HG02870 (cell line): ENCODE measurements around the gene MREG.
A peak's percentile ranks its signal among the peaks of the same experiment; 100 is the strongest.

ENCODE experiments used
- ATAC-seq: cut with Tn5 transposase; IDR thresholded peaks from one replicate; pipeline ENCODE4 v1.9.1; 2021; ENCODE audit warnings: mild to moderate bottlenecking, moderate library complexity; ENCODE audit not compliant: unreplicated experiment

The MREG gene, protein sequence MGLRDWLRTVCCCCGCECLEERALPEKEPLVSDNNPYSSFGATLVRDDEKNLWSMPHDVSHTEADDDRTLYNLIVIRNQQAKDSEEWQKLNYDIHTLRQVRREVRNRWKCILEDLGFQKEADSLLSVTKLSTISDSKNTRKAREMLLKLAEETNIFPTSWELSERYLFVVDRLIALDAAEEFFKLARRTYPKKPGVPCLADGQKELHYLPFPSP

DNA sequence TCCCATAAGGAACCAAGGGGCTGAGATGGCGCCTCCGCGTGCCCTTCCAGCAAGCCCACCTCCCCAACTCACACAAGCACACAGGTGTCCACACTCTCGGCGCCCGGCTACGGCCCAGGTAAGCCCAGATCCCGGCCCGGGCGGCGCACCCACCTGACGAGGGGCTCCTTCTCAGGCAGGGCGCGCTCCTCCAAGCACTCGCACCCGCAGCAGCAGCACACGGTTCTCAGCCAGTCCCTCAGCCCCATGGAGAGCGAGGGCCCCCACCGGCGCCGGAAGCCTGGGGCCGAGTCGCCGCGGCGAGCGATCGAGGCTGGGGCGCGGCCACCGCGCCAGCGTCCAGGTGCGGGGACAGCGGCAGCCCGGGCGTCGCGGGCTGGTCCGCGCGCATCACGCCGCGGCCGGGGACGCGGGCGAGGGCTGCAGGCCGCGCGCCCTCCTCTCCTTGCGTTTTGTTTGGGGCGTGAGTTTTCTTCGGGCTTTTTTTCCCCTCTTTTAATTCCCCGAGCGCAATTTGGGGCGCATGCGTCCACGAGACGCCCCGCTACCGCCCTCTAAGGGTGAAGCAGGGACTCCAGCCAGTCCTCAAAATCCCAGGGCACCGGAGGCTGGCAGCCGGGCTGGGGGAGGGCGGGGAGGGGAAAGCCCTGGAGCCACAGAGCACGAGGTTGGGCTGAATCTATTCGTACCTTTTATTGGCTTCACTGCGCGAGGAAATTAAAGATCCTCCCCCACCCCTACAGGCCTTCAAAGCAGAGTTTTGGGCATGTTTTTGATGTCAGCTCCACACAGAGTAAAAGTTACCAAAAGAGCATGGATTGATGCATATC, at the start of gene MREG:
MREG (minus strand) TSS at position 472 of the 830 bp plus-strand sequence; CDS start at position 248, 224 bp downstream.
- ATAC-seq = peak; percentile 33

DNA sequence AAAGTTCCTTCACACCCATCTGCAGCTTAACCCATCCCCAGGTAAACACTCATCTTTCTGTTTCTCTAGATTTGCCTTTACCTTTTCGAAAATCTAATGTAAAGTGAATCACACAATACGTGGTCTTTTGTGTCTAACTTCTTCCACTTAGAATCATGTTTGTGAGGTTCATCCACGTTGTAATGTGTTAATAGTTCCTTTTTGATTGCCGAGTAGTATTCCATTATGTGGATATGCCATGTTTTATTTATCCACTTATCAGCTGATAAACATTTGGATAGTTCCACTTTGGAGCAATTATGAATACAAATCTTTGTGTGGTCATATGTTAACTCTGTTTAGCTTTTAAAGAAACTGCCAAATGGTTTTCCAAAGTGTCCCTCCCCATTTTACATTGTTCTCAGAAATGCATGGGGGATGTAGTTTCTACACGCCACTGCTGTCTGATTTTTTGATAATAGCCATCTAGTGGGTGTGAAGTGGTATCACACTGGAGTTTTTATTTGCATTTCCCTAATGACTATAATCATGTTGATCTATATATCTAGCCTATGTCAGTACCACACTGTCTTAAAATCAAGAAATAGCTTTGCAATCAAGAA, 46.0 kb upstream of the MREG start:
- no peak for ATAC-seq

DNA sequence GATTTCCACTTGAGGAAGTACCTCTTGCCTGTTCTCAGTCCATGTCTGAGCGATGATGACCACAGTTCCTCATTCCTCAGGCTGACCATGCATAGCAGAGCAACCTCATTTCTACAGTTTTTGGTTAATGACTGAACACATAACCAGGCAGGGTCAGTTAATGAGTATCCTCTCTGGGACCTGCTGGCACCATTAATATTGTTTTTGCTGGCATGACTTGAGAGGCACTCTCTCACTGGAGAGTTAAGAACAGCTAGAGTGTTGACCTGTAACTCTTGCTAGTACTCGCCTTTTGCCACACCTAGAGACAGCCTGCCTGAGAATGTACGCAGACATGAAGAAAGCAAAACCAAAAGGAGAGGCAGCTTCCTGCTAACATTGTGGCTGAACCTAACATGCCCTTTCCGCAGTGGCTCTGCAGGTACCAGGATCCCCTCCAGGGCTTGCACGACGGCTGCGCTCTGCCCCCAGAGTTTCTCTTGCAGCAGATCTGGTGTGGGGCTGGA, 44.4 kb upstream of the MREG start:
- peak; percentile 68 for ATAC-seq

DNA sequence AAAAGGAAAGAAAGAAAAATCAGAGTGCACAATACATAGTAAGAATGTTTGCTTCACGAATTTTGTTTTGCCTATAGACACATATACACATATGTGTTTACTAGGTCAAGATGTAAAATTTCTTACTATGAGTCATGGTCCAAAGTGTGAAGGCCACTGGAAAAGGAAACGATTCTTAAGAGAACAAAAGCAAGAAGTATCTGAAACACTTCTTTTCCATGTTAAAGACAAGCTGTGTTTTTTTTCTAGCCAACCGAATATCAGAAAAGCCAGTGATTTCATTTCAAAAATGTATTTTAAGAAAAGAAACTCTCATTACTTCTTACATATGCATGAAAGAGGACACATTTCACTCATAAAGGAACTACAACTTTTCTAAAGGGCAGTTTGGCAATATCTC, 43.4 kb upstream of the MREG start:
- ATAC-seq = peak; percentile 43

DNA sequence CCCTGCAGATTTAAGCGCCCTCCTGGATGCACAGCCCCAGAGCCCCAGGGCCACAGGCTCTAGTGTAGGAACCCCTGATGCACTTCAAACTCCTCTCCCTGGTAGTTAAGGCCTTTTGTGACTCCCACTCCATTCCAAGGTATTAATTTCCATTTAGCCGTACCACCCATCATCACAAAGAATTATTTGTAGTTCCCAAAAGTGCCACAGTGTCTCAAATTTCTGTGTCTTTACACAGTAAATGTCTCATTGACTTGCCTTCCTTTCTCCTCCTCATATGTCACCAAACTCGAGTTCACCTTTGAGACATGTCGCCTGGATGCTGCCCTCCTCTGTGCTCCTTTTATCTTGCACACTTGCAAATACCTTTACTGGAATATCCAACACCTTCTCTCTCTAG, 42.3 kb upstream of the MREG start:
- ATAC-seq = no peak

DNA sequence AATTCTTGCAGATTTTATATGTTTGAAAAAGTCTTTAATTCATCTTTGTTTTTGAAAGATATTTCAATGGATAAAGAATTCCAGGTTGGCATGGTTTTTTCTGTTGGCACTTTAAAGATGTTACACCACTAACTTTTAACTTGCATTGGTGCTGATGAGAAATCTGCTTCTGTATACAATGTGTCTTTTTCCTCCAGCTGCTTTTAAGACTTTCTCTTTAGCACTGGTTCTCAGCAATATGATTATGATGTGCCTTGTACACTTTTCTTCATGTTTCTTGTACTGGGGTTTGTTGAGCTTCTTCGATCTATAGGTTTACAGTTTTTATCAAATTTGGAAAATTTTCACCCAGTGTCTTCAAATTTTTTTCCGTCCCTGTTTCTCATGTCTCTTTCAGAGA, 39.1 kb upstream of the MREG start:
- no peak for ATAC-seq

DNA sequence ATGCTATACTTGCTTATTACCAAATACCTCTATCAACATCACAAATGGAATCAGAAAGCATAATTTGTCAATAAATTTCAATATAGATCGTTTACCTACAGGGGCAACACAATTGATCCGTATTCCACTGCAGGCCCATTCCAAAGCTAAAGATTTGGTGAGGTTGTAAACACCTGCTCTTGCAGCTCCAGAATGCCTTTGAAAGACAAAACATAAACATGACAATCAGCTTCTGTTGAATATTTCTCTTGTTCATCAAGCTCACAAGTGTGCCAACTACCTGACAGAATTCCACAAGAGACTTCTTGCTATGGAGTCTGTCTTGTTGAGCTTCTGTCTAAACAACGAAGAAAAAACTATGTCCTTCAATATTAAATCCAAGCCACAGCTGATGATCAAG, 38.0 kb upstream of the MREG start:
- ATAC-seq = no peak

DNA sequence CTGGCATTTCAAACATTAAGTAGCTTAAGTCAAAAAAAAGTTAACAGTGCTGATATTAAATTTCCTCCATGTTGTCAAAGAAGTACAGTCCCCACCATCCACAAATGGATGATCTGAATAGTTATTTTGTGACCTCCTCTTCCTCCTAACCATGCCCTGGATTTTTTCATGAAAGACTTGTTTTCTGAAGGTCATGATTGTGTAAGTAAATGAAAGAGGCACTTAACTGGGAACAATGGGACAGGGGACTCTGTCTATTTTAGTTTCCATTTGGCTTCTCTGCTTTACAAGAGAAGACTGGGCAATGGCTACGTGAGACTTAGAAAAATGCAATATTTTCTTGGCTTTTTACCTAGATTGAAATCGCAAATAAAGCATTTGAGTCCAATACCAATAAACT, 36.1 kb upstream of the MREG start:
- no peak for ATAC-seq

DNA sequence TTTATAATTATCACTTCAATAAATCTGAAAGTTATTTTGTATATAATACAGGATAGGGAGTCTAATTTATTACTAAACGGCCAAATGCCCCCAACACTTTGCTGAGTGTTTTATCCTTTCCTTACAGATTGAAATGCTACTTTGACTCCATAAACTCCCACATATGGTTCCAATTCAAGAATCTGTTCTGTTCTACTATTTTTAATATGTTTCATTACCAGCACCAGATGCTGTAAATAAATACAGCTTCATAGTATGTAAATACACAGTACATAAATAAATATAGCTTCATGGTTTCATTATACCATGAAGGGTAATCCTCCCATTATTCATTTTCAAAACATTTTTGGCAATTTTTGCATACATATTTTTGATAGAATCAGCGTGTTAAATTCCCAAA, 34.0 kb upstream of the MREG start:
- no peak for ATAC-seq

DNA sequence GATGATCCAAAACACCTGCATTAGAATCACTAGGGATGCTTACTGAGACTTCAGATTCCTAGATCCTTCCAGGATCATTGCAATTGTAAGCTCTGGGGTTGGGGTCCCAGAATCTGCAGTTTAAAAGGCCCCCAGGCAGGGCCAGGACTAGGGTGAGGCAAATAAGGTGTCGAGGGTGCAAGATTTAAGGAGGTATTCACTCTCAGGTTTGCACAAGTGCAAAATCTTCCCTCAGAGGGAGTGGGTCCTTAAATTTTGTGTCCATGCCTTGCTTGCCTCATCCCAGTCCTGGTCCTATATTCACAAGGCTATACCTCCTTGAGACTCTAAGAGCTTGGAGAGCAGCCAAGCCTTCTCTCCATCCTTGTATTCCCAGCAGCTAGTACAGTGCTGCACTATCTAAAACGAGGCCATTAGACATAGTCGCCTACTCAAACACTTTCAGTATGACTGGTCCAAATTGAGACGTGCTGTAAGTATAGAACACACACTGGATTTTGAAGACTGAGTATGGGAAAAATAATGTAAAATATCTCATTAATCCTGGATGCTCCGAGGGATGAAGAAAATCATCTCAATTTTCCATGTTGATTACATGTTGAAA, 31.6 kb upstream of the MREG start:
- peak; percentile 99 for ATAC-seq

DNA sequence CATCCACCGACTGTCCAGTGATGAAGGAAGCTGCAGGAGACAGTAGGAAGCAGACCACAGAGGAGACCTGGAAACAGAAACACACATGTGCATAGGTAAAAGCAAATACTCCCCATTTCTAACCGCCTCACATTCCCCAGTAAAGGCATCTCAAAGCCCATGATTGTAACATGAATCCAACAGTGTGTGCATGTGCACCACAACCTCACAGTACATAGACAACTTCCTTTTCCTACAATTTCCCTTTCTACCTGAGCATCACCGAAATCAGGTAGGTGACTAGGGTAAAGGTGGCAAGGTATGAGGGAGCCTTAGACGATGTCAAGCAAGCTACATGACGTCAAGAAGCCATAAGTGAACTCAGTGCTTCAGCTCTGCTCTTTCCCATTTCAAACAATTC, 30.6 kb upstream of the MREG start:
- no peak for ATAC-seq

DNA sequence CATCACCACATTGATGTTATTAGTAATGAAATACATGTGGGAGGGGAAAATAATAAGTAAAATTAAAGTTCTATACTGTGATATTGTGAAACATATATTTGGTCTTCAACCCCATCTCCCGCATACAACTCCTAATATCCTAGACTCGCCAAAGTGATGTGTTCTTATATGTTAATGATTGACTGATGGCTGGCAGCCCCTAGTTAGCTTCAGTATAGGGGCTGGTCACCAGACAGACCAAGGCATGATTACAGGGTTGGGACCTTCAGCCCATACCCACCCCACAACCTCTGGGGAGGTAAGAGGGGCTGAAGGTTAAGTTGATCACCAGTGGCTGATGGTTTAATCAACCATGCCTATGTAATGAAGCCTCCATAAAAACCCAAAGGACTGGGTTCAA, 28.1 kb upstream of the MREG start:
- ATAC-seq = no peak

DNA sequence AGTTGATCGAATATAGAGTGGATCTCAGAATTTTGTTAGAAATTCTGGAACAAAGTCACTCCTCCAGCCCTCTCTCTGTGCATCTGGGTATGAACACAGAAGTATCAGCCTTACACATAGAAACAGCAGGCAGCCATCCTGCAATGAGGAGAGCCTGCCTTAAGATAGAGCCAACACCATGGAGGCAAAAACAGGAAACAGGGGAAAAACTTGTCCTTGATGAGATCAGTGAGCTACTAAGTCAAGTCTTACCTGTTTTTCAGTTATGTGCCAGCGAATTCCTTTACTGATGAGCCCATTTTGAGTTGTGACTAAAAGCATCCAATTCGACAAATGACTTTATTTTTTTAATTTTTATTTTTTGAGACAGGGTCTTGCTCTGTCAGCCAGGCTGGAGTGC, 26.6 kb upstream of the MREG start:
- ATAC-seq = no peak

DNA sequence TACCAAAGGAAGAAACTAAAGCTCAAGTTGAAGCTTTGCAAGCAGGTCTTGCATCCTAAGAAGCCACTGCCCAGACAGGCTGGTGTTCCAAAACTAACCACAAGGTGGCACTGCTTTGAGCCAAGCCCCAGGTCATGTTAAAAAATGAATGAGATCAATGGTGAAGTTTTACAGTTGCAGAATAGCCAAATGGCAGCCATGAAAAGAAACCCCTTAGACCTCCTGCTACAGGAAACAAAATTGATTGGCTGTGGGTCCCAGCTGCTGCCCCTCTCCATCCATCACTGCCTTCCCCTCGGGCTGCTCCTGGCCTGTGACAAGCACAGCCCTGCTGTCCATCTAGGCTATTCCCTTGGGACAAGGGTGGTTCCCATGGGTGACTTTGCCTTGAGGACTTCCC, 20.7 kb upstream of the MREG start:
- ATAC-seq = peak; percentile 29

DNA sequence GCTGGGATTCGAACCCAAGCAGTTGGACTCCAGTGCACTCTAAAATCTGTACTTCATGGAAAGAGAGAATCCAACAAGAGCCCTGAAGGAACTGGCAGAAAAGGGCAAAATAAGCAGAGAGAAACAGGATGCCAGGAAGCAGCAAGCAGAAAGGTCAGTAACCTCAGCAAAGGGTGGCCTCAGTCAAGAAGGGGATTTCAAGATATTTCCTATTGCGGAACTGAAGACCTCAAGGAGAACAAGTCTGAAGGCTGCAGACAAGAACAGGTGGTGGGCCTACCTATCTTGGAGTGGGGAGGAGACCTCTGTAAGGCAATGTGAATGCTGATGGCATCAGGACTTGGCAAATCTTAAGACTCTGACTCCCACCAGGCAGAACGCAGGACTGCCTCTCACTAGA, 20.1 kb upstream of the MREG start:
- peak; percentile 36 for ATAC-seq

DNA sequence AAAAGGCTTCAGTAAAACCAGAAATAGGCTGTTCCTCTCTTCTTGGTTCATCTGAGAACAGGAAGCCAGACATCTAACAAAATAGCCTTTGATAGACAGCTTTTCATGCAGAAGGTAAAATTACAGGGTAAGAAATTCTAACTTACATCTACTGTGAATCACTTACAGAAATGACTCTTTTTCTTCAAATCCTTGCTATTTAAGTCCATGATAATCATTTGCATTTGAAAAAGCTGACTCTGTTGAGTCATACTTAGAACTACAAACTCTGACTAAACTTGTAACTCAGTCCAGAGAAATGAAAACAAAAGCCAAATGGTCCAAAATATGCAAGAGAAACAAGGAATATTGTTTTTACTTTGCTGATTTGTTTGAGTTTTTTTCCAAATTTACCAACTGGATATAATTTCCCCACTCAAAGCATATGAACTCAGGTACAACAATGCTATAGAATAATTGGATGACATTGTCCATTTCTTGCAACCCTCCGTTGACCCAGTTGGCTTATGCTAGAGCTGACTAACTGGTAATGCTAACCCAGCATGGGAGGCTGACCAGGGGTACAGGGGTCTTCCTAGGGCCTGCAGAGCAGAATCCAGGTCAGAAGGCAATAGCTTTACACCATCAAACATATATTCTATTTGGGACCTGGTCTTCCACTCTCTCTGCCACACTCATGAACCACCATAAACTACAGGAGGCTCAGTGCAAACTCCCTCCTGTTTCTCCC, 18.8 kb upstream of the MREG start:
- ATAC-seq = peak; percentile 76

DNA sequence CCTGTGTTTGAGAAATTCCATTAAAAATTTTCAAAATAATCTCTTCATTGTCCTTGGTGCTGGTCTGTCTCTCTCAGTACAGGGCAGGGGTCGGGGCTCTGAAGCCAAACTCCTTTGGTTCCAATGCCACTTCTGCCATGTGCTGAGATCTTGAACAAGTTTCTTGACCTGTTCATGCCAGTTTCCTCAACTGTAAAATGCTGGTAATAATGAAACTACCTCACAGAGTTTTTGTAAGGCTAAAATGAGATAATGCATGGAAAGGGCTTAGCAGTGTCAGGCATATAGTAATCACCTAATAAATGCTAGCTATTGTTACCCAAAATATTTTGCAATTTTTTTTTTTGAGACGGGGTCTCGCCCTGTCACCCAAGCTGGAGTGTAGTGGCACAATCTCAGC, 16.9 kb upstream of the MREG start:
- ATAC-seq = no peak

DNA sequence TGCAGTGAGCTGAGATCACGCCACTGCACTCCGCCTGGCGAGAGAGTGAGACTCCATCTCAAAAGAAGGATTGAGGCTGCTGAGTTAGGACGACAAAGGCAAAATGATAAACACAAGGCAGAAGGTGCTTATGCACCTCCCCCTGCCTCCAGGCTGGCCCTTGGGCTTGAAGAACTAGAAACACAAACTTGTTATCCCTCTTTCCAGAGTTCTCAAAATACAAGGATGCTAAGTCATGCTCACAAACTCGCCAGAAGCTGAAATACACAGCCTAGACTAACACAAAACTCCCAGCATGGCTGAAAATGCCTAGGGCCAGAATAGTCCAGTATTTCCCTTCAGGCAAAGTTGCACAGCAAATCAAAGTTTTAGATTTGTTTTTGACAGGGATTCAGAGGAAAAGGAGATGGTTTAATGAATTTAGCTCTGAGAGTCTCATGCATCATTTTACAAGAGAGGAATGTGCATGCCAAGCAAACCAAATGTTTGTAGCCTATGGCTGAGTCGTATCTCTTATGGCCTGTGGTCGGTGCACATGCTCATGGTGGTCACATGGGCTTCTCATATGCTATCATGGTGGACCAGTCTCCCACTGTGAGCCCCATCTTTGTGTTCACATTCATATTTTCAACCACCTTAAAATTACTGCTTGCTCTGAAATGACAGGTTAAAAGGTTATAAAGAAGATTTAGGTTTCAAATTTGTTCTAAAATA, 16.2 kb upstream of the MREG start:
- no peak for ATAC-seq

DNA sequence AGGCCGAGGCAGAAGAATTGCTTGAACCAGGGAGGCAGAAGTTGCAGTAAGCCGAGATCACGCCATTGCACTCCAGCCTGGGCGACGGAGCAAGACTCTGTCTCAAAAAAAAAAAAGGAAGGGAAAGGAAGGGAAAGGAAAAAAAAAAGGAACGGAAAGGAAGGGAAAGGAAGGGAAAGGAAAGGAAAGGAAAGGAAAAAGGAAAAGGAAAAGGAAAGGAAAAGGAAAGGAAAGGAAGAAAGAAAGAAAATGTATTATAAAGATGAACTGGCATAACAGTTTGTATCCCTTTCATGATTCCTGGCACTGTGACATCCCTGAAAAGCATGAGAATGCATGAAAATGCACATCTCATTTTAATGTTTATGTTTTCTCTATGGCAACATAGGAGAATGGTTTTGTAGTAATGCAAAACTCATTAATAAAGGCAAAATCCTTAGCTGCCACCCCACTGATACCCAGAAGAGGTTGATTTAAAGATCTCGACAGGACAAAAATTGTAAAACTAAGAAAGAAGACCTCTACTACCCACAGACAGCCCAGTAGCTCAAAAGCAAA, 11.5 kb upstream of the MREG start:
- no peak for ATAC-seq

DNA sequence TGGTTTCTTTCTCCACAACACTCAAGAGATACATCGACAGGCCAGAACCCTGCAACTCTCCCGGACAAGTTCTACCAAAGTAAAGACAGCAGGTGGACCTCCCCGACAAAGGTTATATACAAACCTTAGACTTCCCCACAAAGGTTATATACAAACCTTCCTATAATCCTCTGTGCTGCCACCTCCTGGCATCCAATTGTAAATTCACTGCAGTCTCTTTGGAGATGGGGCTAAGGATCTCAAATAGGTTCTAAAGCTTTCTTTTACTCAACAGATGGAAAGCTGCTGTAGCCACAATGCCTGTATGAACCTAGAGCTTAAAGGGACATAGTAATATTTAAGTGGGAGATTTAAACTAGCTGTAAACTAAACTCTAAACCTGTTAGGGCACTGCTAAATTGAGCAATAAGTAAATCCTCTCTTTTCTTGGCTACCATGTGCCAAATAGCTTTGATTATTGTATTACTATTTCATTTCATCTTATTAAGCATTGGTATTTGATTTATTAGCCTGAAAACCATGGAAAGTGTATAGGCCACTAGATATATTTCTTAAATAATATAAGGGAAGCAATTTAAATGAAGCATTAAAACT, 9.8 kb upstream of the MREG start:
- ATAC-seq = peak; percentile 92
